HEK293T (cell line): ENCODE results near the gene RDH16.
"Not testable (repeated sequence)": the region's sequence is repeated elsewhere in the genome, so short reads cannot be mapped to it uniquely, and the experiment has no call there.

Experiments
- CTCF ChIA-PET: fragments of 350-600 bp; formaldehyde crosslinking; extraction: SDS; loops from one replicate; lab custom pipeline; 2021; ENCODE audit warnings: antibody characterized with exemption, inconsistent platforms; lab: Yijun Ruan, JAX
- POLR2A ChIA-PET: fragments of 350-600 bp; formaldehyde crosslinking; extraction: SDS; loops from one replicate; lab custom pipeline; 2020; ENCODE audit warnings: antibody characterized with exemption, inconsistent platforms; lab: Yijun Ruan, JAX
- DNase-seq: peaks from one replicate; pipeline ENCODE4 v3.0.0; 2012; ENCODE audit warnings: mixed read lengths; ENCODE audit errors: extremely low spot score
- ARNT ChIP-seq: fragments of 450-650 bp; IDR thresholded peaks from 2 replicates; pipeline ENCODE4 v1.6.1; 2017; ENCODE audit warnings: mild to moderate bottlenecking
- BHLHE40 ChIP-seq: fragments of 450-650 bp; IDR thresholded peaks from 2 replicates; pipeline ENCODE4 v1.6.1; 2016; ENCODE audit warnings: mild to moderate bottlenecking, moderate library complexity, borderline replicate concordance
- CTBP1 ChIP-seq: fragments of 450-650 bp; IDR thresholded peaks from 2 replicates; pipeline ENCODE4 v1.6.1; 2016; ENCODE audit warnings: borderline replicate concordance
- ELF4 ChIP-seq: fragments of 450-650 bp; IDR thresholded peaks from 2 replicates; pipeline ENCODE4 v1.6.1; 2017; ENCODE audit warnings: antibody characterized with exemption
- FOXA1 ChIP-seq: fragments of 450-650 bp; IDR thresholded peaks from 2 replicates; pipeline ENCODE4 v1.6.1; 2016; ENCODE audit warnings: mild to moderate bottlenecking
- FOXK2 ChIP-seq: fragments of 450-650 bp; IDR thresholded peaks from 2 replicates; pipeline ENCODE4 v1.6.1; 2016; ENCODE audit warnings: mild to moderate bottlenecking
- FOXM1 ChIP-seq: fragments of 450-650 bp; IDR thresholded peaks from 2 replicates; pipeline ENCODE4 v1.6.1; 2017; ENCODE audit warnings: mild to moderate bottlenecking, borderline replicate concordance
- HDGF ChIP-seq: fragments of 450-650 bp; IDR thresholded peaks from 2 replicates; pipeline ENCODE4 v1.6.1; 2017; ENCODE audit warnings: antibody characterized with exemption, borderline replicate concordance
- L3MBTL2 ChIP-seq: fragments of 450-650 bp; conservative IDR thresholded peaks from 2 replicates; pipeline ENCODE4 v1.6.1; 2016; ENCODE audit warnings: mild to moderate bottlenecking
- LEF1 ChIP-seq: fragments of 450-650 bp; IDR thresholded peaks from 2 replicates; pipeline ENCODE4 v1.6.1; 2017; ENCODE audit warnings: mild to moderate bottlenecking, borderline replicate concordance
- NFRKB ChIP-seq: fragments of 450-650 bp; IDR thresholded peaks from 2 replicates; pipeline ENCODE4 v1.6.1; 2016; ENCODE audit warnings: mild to moderate bottlenecking, moderate library complexity
- PKNOX1 ChIP-seq: fragments of 450-650 bp; IDR thresholded peaks from 2 replicates; pipeline ENCODE4 v1.6.1; 2016
- SP1 ChIP-seq: fragments of 450-650 bp; IDR thresholded peaks from 2 replicates; pipeline ENCODE4 v1.6.1; 2017
- SUZ12 ChIP-seq: fragments of 450-650 bp; IDR thresholded peaks from 2 replicates; pipeline ENCODE4 v1.6.1; 2016; ENCODE audit warnings: mild to moderate bottlenecking
- TARDBP ChIP-seq: fragments of 450-650 bp; IDR thresholded peaks from 2 replicates; pipeline ENCODE4 v1.6.1; 2016
- ZNF384 ChIP-seq: fragments of 450-650 bp; IDR thresholded peaks from 2 replicates; pipeline ENCODE4 v1.6.1; 2016

RDH16 gene

GRCh38 chr12:56921346-56921745 lies 36.1 kb downstream of the RDH16 start:
- CTCF ChIA-PET = no interaction called here

GRCh38 chr12:56918139-56918538 lies 39.3 kb downstream of the RDH16 start:
- POLR2A ChIA-PET, DNase-seq, CTCF ChIA-PET: not testable (repeated sequence)

More at GRCh38 chr12:56921346-56921745, 36.1 kb downstream of the RDH16 start:
- POLR2A ChIA-PET = no interaction called here
- no peak for DNase-seq
- TF ChIP-seq ZNF384 (no peak), HDGF (no peak), ARNT (no peak), FOXK2 (no peak), TARDBP (no peak), FOXM1 (no peak), SUZ12 (no peak), PKNOX1 (no peak), CTBP1 (no peak), BHLHE40 (no peak), L3MBTL2 (no peak), SP1 (no peak)

DNA sequence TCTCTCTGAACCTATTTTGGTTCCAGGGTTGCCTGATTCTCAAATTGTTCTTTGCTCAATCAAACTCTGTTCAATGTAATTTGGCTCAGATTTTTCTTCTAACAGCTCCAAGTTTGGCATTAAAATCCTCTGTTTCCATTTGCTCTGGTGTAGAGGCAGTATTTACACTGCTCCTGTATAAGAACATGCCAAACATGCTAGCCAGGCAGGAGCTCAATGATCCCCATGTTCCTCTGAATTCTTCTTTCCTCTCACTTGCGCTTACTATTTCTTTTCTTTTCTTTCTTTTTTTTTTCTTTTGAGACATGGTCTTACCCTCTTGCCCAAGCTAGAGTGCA lies 40.4 kb downstream of the RDH16 start:
- POLR2A ChIA-PET = no interaction called here
- CTCF ChIA-PET = no interaction called here
- DNase-seq = no peak
- TF ChIP-seq SUZ12 (no peak), SP1 (no peak), TARDBP (no peak)

DNA sequence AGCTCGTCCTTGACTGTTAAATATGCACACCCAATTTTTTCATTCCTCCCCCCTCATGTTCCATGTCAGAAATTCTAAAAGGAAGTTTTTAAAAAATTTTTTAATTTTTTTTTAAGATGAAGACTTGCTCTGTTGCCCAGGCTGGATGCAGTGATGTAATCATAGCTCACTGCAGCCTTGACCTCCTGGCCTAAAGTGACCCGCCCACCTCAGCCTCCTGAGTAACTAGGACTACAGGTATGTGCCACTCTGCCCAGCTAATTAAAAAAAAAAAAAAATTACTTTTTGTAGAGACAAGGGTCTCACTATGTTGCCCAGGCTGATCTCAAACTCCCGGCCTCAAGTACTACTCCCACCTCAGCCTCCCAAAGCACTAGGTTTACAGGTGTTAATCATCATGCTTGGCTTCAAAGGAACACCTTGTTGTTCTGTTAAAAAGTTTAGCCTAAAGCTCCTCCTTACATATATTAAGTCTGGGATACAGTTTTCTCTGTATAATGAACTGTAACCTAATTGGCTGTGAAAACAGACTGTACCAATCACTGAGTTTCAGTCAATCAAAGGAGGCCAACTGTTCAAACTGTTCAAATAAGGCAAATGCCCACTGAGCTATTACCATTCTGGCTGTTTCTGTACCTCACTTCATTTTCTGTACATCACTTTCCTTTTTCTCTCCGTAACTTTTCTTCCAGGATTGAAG lies 41.0 kb downstream of the RDH16 start:
- DNase-seq = no peak
- POLR2A ChIA-PET = no interaction called here
- CTCF ChIA-PET = no interaction called here
- no peak for TF ChIP-seq CTBP1
- no peak for TF ChIP-seq L3MBTL2

DNA sequence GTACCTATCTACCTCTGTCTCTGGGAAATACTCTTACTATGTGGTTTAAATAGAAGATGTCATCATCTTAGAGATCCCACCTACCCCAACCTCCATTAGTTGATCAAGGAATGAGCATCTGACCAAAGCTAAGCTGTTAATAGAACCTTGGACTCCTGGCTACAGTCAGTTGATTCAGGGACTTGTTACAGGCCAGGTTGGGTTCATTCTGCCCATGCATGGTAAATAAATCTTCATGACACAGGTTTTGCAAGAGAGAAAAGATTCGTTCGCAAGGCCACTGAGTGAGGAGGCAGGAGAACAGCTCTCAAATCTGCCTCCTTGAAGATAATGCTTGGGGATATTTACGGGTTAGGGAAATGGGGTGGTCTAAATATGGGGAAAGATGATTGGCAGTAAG lies 42.7 kb downstream of the RDH16 start:
- POLR2A ChIA-PET = no interaction called here
- TF ChIP-seq FOXM1 = no peak
- TF ChIP-seq FOXA1 = no peak
- no peak for TF ChIP-seq PKNOX1
- no peak for TF ChIP-seq L3MBTL2
- no peak for TF ChIP-seq CTBP1
- no peak for TF ChIP-seq TARDBP
- TF ChIP-seq BHLHE40 = no peak
- TF ChIP-seq ARNT = no peak
- no peak for TF ChIP-seq ZNF384
- TF ChIP-seq SUZ12 = no peak
- TF ChIP-seq HDGF = no peak
- no peak for TF ChIP-seq LEF1
- TF ChIP-seq NFRKB = no peak
- no peak for TF ChIP-seq ELF4
- no peak for TF ChIP-seq FOXK2
- TF ChIP-seq SP1 = no peak
- no peak for DNase-seq
- CTCF ChIA-PET = no interaction called here

GRCh38 chr12:56914256-56914655 lies 43.2 kb downstream of the RDH16 start:
- DNase-seq = no peak
- no peak for TF ChIP-seq ZNF384
- TF ChIP-seq FOXM1 = no peak
- no peak for TF ChIP-seq L3MBTL2
- TF ChIP-seq BHLHE40 = no peak
- TF ChIP-seq FOXA1 = no peak
- no peak for TF ChIP-seq FOXK2
- TF ChIP-seq PKNOX1 = no peak
- TF ChIP-seq ELF4 = no peak
- no peak for TF ChIP-seq HDGF
- no peak for TF ChIP-seq SUZ12
- TF ChIP-seq LEF1 = no peak
- no peak for TF ChIP-seq SP1
- TF ChIP-seq TARDBP = no peak
- no peak for TF ChIP-seq CTBP1
- TF ChIP-seq NFRKB = no peak
- no peak for TF ChIP-seq ARNT
- ChIA-PET CTCF (no interaction called here), POLR2A (no interaction called here)

DNA sequence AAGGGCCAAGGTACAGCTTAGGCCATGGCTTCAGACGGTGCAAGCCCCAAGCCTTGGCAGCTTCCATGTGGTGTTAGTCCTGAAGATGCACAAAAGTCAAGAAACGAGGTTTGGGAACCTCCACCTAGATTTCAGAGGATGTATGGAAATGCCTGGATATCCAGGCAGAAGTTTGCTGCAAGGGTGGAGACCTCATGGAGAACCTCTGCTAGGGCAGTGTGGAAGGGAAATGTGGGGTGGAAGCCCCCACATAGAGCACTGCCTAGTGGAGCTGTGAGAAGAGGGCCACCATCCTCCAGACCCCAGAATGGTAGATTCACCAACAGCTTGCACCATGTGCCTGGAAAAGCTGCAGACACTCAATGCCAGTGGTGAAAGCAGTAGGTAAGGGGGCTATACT lies 48.0 kb downstream of the RDH16 start:
- POLR2A ChIA-PET, DNase-seq, CTCF ChIA-PET: not testable (repeated sequence)
